SK-N-SH (cell line): ENCODE data around the gene NR1D2. TPM values are rescaled to one million over a fixed set of nuclear protein-coding genes. Genes with fewer than 3 reads are reported as not detected.

Experiments
- CTCF ChIA-PET: fragments of 300-600, 350-600 bp; formaldehyde crosslinking; extraction: SDS; loops from one replicate; lab custom pipeline; 2021; lab: Yijun Ruan, JAX
- POLR2A ChIA-PET: fragments of 350-600 bp; sonication (Branson Sonifier 250); formaldehyde crosslinking; extraction: SDS; loops from one replicate; lab custom pipeline; 2020; ENCODE audit warnings: antibody characterized with exemption, inconsistent platforms; lab: Yijun Ruan, JAX
- DNase-seq: peaks from one replicate; pipeline ENCODE4 v3.0.0; 2012
- H2AFZ ChIP-seq: fragments of 200-600 bp; sonication (generic); 2 replicates; pipeline ENCODE4 v1.8.1; 2016; ENCODE audit warnings: antibody characterized with exemption, mild to moderate bottlenecking, low read depth
- H3F3A ChIP-seq: fragments of 200-600 bp; sonication (generic); replicated peaks from 2 replicates; pipeline ENCODE3; 2016; ENCODE audit warnings: antibody characterized with exemption, mild to moderate bottlenecking; ENCODE audit not compliant: insufficient read depth
- H3K27ac ChIP-seq, 2 experiments: fragments of 200-500 bp in 1 of 2; fragments of 200-600 bp in 1 of 2; sonication (Bioruptor generic) in 1 of 2; sonication (generic), shearing (Covaris generic) in 1 of 2; 2 replicates each; pipeline versions ENCODE4 v1.5.1 to v1.6.1; 2014 to 2016; ENCODE audit warnings: low read depth in 2 of 2, inconsistent platforms in 1 of 2, low read length in 1 of 2, mild to moderate bottlenecking in 1 of 2, mixed read lengths in 1 of 2
- H3K27me3 ChIP-seq: fragments of 200-600 bp; sonication (generic), shearing (Covaris generic); 2 replicates; pipeline ENCODE4 v1.6.1; 2016; ENCODE audit warnings: mixed run types; ENCODE audit not compliant: insufficient read depth
- H3K36me3 ChIP-seq, 2 experiments: fragments of 200-500 bp in 1 of 2; fragments of 200-600 bp in 1 of 2; sonication (Bioruptor generic) in 1 of 2; sonication (generic) in 1 of 2; replicated peaks in 1 of 2; 2 replicates each; pipeline versions ENCODE3 to v1.5.1; 2014 to 2016; ENCODE audit warnings: low read length in 1 of 2, mild to moderate bottlenecking in 1 of 2; ENCODE audit not compliant: insufficient read depth in 2 of 2, control insufficient read depth in 1 of 2
- H3K4me1 ChIP-seq, 2 experiments: fragments of 200-500 bp in 1 of 2; fragments of 200-600 bp in 1 of 2; sonication (Bioruptor generic) in 1 of 2; sonication (generic), shearing (Covaris generic) in 1 of 2; 2 replicates each; pipeline versions ENCODE4 v1.5.1 to v1.6.1; 2014 to 2016; ENCODE audit warnings: low read depth in 1 of 2, low read length in 1 of 2, mixed run types in 1 of 2; ENCODE audit not compliant: insufficient read depth in 2 of 2, control insufficient read depth in 1 of 2
- H3K4me2 ChIP-seq: fragments of 200-600 bp; sonication (generic), shearing (Covaris generic); 2 replicates; pipeline ENCODE4 v1.6.1; 2017; ENCODE audit warnings: mixed run types
- H3K4me3 ChIP-seq, 2 experiments: fragments of 200-500 bp in 1 of 2; fragments of 200-600 bp in 1 of 2; sonication (Bioruptor generic) in 1 of 2; sonication (generic), shearing (Covaris generic) in 1 of 2; 2 replicates each; pipeline versions ENCODE4 v1.5.1 to v1.8.1; 2014 to 2016; ENCODE audit warnings: low read depth in 2 of 2, inconsistent platforms in 1 of 2, low read length in 1 of 2, mild to moderate bottlenecking in 1 of 2, mixed read lengths in 1 of 2, moderate library complexity in 1 of 2
- H3K79me2 ChIP-seq: fragments of 200-600 bp; sonication (generic); 2 replicates; pipeline ENCODE4 v1.8.1; 2017; ENCODE audit warnings: mild to moderate bottlenecking; ENCODE audit not compliant: insufficient read depth
- H3K9ac ChIP-seq: fragments of 200-600 bp; sonication (generic); 2 replicates; pipeline ENCODE4 v1.6.1; 2017; ENCODE audit warnings: mixed run types
- H3K9me2 ChIP-seq: fragments of 200-600 bp; sonication (generic); 2 replicates; pipeline ENCODE4 v1.6.1; 2017; ENCODE audit warnings: mixed run types
- H3K9me3 ChIP-seq: fragments of 200-600 bp; sonication (generic); 2 replicates; pipeline ENCODE4 v1.6.1; 2017; ENCODE audit warnings: mixed run types, mild to moderate bottlenecking, moderate library complexity
- H4K20me1 ChIP-seq: fragments of 200-600 bp; sonication (generic); 2 replicates; pipeline ENCODE4 v1.6.1; 2017; ENCODE audit warnings: mild to moderate bottlenecking, mixed run types; ENCODE audit not compliant: insufficient read depth
- CTCF ChIP-seq: fragments of 200-600 bp; sonication (generic); IDR thresholded peaks from 2 replicates; pipeline ENCODE4 v1.6.1; 2017; ENCODE audit warnings: antibody characterized with exemption, mild to moderate bottlenecking, moderate library complexity
- ELF1 ChIP-seq: IDR thresholded peaks from 2 replicates; pipeline ENCODE4 v1.4.0; 2012
- EP300 ChIP-seq, 2 experiments: IDR thresholded peaks; 2 replicates each; pipeline versions ENCODE4 v1.4.0 to v1.6.1; 2012; ENCODE audit warnings: borderline replicate concordance in 1 of 2, low read depth in 1 of 2, low read length in 1 of 2
- EZH2phosphoT487 ChIP-seq: fragments of 200-600 bp; sonication (generic); IDR thresholded peaks from 2 replicates; pipeline ENCODE4 v1.6.1; 2017; ENCODE audit warnings: low read depth, mixed run types, mild to moderate bottlenecking, antibody characterized with exemption, moderate library complexity, borderline replicate concordance
- FOSL2 ChIP-seq: IDR thresholded peaks from 2 replicates; pipeline ENCODE4 v1.4.0; 2012; ENCODE audit warnings: low read depth, mild to moderate bottlenecking, moderate library complexity, borderline replicate concordance
- FOXJ3 ChIP-seq: sonication (generic); formaldehyde crosslinking; IDR thresholded peaks from 2 replicates; pipeline ENCODE4 v1.5.1; 2020; ENCODE audit warnings: mild to moderate bottlenecking, missing genetic modification reagents
- FOXM1 ChIP-seq: IDR thresholded peaks from 2 replicates; pipeline ENCODE4 v1.4.0; 2012; ENCODE audit warnings: low read depth, mild to moderate bottlenecking
- GABPA ChIP-seq: IDR thresholded peaks from 2 replicates; pipeline ENCODE4 v1.4.0; 2012; ENCODE audit warnings: low read depth, mild to moderate bottlenecking
- MAX ChIP-seq: IDR thresholded peaks from 2 replicates; pipeline ENCODE4 v1.4.0; 2012; ENCODE audit warnings: low read depth
- MEF2A ChIP-seq: IDR thresholded peaks from 2 replicates; pipeline ENCODE4 v1.4.0; 2012; ENCODE audit warnings: low read depth, borderline replicate concordance
- PBX3 ChIP-seq: IDR thresholded peaks from 2 replicates; pipeline ENCODE4; 2012
- RAD21 ChIP-seq: IDR thresholded peaks from 2 replicates; pipeline ENCODE4 v1.6.1; 2012; ENCODE audit warnings: mild to moderate bottlenecking, low read length
- USF2 ChIP-seq: fragments of 150-350 bp; IDR thresholded peaks from 2 replicates; pipeline ENCODE4 v1.6.1; 2017; ENCODE audit warnings: antibody characterized with exemption, low read length, low read depth, borderline replicate concordance
- ZBTB33 ChIP-seq: IDR thresholded peaks from 2 replicates; pipeline ENCODE4 v1.4.0; 2012; ENCODE audit warnings: low read depth, borderline replicate concordance
- polyA plus RNA-seq, 3 experiments: library from polyadenylated mRNA; depleted of rRNA; stranded (reverse); fragments of >200 nt; gene quantifications; 2 replicates each; pipeline ENCODE4 v1.2.3, GENCODE V29; 2012
- TF ChIP-seq, protein P1 (sequence below): IDR thresholded peaks from 2 replicates; pipeline ENCODE4 v1.6.1; 2012; ENCODE audit warnings: mild to moderate bottlenecking, low read depth, low read length, moderate library complexity
- TF ChIP-seq, protein P2 (sequence below): IDR thresholded peaks from 2 replicates; pipeline ENCODE4 v1.4.0; 2012; ENCODE audit warnings: low read depth, borderline replicate concordance

Gene NR1D2
- polyA plus RNA-seq, 1 of the 3 experiments (the other 2 are of a cell fraction): 12.0 TPM

DNA sequence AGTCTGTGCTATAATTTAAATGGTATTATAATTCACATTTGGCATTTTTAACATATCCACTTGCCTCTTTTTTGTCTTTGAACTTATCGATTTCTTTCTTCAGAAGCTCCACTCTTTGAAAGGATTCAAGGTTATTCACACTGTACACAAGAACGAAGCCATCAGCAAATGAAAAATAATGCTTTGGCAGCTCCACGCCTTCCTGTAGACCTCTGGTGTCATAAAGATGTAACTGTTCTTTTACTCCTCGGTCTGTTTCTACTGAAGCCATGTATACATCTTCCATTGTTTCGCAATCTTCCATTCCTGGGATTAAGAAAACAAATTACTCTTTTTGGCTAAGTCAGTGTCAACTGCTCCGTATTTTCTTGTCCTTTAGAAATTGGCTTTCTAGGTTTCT lies 44.3 kb upstream of the NR1D2 start (continued):
- TF ChIP-seq, protein P1, sequence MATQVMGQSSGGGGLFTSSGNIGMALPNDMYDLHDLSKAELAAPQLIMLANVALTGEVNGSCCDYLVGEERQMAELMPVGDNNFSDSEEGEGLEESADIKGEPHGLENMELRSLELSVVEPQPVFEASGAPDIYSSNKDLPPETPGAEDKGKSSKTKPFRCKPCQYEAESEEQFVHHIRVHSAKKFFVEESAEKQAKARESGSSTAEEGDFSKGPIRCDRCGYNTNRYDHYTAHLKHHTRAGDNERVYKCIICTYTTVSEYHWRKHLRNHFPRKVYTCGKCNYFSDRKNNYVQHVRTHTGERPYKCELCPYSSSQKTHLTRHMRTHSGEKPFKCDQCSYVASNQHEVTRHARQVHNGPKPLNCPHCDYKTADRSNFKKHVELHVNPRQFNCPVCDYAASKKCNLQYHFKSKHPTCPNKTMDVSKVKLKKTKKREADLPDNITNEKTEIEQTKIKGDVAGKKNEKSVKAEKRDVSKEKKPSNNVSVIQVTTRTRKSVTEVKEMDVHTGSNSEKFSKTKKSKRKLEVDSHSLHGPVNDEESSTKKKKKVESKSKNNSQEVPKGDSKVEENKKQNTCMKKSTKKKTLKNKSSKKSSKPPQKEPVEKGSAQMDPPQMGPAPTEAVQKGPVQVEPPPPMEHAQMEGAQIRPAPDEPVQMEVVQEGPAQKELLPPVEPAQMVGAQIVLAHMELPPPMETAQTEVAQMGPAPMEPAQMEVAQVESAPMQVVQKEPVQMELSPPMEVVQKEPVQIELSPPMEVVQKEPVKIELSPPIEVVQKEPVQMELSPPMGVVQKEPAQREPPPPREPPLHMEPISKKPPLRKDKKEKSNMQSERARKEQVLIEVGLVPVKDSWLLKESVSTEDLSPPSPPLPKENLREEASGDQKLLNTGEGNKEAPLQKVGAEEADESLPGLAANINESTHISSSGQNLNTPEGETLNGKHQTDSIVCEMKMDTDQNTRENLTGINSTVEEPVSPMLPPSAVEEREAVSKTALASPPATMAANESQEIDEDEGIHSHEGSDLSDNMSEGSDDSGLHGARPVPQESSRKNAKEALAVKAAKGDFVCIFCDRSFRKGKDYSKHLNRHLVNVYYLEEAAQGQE: no peak
- TF ChIP-seq MAX (no peak), USF2 (no peak), FOXJ3 (CRISPR knock-in tag) (no peak)

GRCh38 chr3:23904545-23904944 lies 40.5 kb upstream of the NR1D2 start:
- no peak overlapping the region for H3K4me3 ChIP-seq
- H3K27ac ChIP-seq: no peak overlapping the region
- no peak overlapping the region for H3K4me2 ChIP-seq
- no peaks in the 10 kb centered on the region for H3K9me2 ChIP-seq
- H3K9ac ChIP-seq: no peak overlapping the region
- H2AFZ ChIP-seq: no peak overlapping the region
- no peaks in the 10 kb centered on the region for H3K27me3 ChIP-seq
- no peaks in the 10 kb centered on the region; the same call in 1 of the 2 replicates for H3K79me2 ChIP-seq
- H3K36me3 ChIP-seq: peaks cover 15 to 41% of the 10 kb centered on the region in 2 experiments
- H3K9me3 ChIP-seq: no peaks in the 10 kb centered on the region
- H4K20me1 ChIP-seq: no peaks in the 10 kb centered on the region
- peaks cover 6% of the 10 kb centered on the region for H3F3A ChIP-seq
- no peaks in the 10 kb centered on the region; a peak in 1 of 4 replicates for H3K4me1 ChIP-seq
- POLR2A ChIA-PET: no interaction called here
- CTCF ChIA-PET: interaction anchor here (0.7 kb wide), 1 partner anchor 40 kb away, joined by 4 read pairs; no protein-coding TSS in a partner anchor
- no peak for DNase-seq
- TF ChIP-seq FOXM1 (no peak), RAD21 (no peak), USF2 (no peak), PBX3 (no peak), GABPA (no peak), MEF2A (no peak), FOSL2 (no peak), ZBTB33 (no peak), EP300 (IDR thresholded peaks at IDR 0.05; ENCODE audit: borderline replicate concordance in 1 of 2, low read depth in 1 of 2, low read length in 1 of 2) (no peak), CTCF (no peak), ELF1 (no peak), EZH2phosphoT487 (no peak)
- TF ChIP-seq, protein P2, sequence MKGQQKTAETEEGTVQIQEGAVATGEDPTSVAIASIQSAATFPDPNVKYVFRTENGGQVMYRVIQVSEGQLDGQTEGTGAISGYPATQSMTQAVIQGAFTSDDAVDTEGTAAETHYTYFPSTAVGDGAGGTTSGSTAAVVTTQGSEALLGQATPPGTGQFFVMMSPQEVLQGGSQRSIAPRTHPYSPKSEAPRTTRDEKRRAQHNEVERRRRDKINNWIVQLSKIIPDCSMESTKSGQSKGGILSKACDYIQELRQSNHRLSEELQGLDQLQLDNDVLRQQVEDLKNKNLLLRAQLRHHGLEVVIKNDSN: no peak
